Subcutaneous adipose tissue (tissue), 4 donors: ENCODE measurements around the gene CYB5D1. TPM values are rescaled to one million over a fixed set of nuclear protein-coding genes. Genes with fewer than 3 reads are reported as not detected.

Source experiments
- total RNA-seq, 4 donors: library from RNA; depleted of rRNA; stranded (reverse); fragments of >200 nt; gene quantifications; one replicate each; pipeline ENCODE4 v1.1.0, GENCODE V29; 2016
- TF ChIP-seq, protein P1 (sequence below): fragments of 450-650 bp; IDR thresholded peaks from one replicate; pipeline ENCODE4 v1.5.1; 2016; ENCODE audit warnings: low read depth, mild to moderate bottlenecking, control low read depth, antibody characterized with exemption, moderate library complexity

Gene CYB5D1, protein sequence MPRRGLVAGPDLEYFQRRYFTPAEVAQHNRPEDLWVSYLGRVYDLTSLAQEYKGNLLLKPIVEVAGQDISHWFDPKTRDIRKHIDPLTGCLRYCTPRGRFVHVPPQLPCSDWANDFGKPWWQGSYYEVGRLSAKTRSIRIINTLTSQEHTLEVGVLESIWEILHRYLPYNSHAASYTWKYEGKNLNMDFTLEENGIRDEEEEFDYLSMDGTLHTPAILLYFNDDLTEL
- 1 to 10 TPM; 4.1 to 7.7 (median 6.3) TPM for total RNA-seq

DNA sequence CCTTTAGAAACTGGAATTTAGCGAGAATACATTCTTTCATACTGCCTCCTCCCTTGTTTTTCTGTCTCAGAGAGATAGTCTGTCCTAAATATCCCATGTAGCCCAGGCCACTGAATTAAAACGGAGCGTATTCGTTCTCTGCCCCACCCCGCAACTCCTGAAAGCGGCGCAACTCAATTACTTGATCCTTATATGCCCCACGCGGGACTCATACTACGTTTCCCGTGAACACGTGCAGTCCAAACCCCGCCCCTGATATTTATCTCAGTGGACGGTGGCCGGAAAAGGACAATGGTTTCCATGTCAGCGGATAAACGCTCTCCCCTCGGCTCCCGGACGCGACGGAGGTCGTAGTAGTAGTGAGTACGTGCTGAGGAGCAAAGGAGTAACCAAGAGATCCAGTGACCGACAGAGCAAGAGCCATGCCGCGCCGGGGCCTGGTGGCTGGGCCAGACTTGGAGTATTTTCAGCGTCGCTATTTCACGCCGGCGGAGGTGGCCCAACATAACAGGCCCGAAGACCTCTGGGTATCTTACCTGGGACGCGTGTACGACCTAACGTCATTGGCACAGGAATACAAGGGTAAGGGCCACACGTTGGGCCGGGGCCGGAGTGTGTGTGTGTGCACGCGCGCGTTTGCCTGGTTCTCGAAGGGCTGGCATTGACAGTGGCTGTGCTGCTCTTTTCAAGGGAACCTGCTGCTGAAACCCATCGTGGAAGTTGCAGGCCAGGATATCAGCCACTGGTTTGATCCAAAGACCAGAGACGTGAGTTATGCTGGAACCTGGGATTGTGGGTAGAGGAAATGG, at the start of gene CYB5D1:
TSS of gene CYB5D1 (plus strand) at position 291 of the 809 bp plus-strand sequence. CDS start at position 423, 132 bp downstream.
- TF ChIP-seq, protein P1, sequence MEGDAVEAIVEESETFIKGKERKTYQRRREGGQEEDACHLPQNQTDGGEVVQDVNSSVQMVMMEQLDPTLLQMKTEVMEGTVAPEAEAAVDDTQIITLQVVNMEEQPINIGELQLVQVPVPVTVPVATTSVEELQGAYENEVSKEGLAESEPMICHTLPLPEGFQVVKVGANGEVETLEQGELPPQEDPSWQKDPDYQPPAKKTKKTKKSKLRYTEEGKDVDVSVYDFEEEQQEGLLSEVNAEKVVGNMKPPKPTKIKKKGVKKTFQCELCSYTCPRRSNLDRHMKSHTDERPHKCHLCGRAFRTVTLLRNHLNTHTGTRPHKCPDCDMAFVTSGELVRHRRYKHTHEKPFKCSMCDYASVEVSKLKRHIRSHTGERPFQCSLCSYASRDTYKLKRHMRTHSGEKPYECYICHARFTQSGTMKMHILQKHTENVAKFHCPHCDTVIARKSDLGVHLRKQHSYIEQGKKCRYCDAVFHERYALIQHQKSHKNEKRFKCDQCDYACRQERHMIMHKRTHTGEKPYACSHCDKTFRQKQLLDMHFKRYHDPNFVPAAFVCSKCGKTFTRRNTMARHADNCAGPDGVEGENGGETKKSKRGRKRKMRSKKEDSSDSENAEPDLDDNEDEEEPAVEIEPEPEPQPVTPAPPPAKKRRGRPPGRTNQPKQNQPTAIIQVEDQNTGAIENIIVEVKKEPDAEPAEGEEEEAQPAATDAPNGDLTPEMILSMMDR: no peak

DNA sequence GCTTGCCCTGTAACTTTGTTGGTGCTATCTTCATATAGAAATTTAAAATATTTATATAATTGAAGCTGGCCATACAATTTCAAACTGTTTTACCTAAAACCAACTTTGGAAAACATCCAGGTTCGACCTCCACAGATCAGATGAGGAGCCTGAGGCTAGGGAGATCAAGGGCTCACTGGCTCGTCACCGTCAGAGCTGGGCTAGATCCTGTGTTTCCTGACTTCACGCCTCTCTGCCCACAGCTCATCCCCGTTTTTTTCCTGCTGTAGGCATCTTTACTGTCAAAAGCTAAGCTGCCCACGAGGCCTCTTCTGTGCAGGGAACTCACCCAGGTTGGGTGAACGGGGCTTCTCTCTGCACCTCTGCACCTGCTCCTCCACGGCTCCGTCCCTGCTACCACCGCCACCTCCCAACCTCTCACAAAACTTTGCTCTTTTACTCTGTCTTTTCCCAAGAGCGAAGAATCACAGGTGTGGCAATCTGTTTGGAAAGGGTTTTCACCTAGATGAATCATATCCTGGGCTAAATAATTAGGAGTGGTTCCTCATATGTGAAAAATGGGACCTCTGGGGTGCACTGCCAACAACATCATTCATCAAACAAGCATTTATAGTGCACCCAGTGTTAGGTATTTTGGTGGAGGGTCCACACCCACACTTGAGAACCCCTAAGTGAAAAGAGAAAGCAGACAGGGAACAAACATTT, 48.6 kb upstream of the CYB5D1 start:
- TF ChIP-seq, protein P1: no peak

DNA sequence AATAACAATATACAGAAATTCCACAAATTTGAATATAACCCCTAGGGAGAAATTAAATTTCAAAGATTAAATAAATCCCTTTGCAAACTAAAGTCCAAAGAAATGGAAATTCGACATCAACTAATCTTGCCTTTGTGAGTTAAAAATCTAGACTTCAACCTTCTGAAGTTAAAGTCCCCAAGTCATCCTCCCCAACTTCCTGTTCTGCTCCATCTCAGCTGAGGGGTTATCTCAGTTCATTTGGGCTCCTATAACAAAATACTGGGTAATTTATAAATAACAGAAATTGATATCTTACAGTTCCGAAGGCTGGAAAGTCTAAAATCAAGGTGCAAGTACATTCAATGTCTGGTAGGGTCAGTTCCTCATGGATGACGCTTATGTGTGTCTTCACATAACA, 46.6 kb upstream of the CYB5D1 start:
- TF ChIP-seq, protein P1: no peak

DNA sequence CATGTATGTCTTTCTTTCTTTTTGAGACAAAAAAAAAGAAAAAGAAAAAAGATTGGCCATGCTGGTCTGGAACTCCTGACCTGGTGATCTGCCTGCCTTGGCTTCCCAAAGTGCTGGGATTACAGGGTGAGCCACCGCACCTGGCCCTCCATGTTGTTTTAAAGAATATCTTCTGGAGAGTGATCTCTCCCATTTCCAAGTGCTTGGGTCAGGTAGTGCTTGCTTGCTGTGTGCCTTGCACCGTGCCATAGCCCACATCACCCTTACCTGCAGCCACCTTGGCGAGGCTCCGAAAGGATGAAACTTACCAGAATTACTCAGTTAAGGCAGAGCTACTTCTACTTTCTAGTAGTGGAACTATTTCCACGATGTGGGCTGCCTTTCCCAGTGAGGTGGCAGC, 42.8 kb upstream of the CYB5D1 start:
- TF ChIP-seq, protein P1: no peak

DNA sequence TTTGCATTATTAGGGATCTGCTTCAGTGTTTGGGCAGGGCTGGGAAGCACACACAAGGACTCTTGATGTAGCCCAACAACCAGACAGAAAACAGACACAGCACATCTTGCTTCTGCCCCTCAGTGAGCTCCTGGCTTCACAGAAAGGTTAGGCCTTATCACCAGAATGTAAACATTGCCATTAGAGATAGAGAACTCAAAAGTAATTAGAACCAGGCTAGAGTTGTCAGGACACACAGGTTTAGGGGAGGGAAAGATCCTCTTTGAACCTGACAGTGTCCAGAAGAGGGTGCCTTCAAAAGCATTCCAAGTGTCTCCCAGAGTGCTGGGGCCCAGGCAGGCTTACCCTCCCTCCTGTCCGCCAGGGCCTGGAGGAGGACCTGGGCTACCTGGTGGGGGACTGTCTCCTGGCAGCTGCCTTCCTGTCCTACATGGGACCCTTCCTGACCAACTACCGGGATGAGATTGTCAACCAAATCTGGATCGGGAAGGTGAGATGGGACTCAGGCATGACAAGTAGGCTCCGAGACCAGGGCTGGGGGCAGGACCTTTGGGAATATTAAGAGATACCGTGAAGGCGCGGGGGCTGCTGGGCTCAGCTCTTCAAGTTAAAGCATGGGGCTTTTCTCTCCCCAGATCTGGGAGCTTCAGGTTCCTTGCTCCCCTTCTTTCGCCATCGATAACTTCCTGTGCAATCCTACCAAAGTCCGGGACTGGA, 40.7 kb upstream of the CYB5D1 start:
- TF ChIP-seq, protein P1: no peak

DNA sequence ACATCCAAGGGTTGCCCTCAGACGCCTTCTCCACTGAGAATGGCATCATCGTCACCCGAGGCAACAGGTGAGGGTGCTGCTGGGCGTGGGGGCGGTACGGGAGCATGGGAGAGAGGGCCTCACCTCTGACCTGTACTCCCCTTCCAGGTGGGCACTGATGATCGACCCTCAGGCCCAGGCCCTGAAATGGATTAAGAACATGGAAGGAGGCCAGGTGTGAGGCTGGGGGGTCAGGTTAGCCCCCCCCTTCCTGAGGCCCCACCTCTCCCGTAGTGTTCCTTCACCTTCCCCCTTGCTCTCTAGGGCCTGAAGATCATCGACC, 40.2 kb upstream of the CYB5D1 start:
- TF ChIP-seq, protein P1: no peak

DNA sequence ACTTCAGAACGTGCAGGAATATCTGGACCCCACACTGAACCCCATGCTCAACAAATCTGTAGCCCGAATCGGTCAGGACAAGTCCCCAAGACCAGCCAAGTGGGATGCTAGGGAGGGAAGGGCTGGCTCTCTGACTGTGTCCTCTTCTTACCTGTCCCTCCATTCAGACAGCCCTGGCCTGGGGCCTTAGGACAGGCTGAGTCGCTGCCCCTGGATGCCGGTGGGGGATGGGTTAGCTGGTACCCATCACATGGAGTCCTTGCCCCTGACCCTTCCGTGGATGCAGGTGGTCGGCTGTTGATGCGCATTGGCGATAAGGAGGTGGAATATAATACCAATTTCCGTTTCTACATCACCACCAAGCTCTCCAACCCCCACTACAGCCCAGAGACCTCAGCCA, 39.8 kb upstream of the CYB5D1 start:
- TF ChIP-seq, protein P1: no peak
